GM23338 (cell line): ENCODE data around the gene NCAN. TPM values are rescaled to one million over a fixed set of nuclear protein-coding genes. Genes with fewer than 3 reads are reported as not detected.

Experiments used
- ATAC-seq: fragments of 200-7000 bp; cut with Tn5 transposase; 3 replicates; pipeline ENCODE4 v1.9.1; 2020
- DNase-seq: peaks from one replicate; pipeline ENCODE4 v3.0.0-alpha.2; 2015; ENCODE audit warnings: low spot score
- H2AFZ ChIP-seq: fragments of 200-600 bp; sonication (generic); 2 replicates; pipeline ENCODE4 v1.8.0; 2016; ENCODE audit warnings: antibody characterized with exemption, mild to moderate bottlenecking, moderate library complexity
- H3F3A ChIP-seq: fragments of 200-600 bp; sonication (generic); replicated peaks from 2 replicates; pipeline ENCODE4 v1.8.0; 2017; ENCODE audit warnings: antibody characterized with exemption, mixed run types, low read depth
- H3K27ac ChIP-seq: fragments of 200-600 bp; sonication (generic); 2 replicates; pipeline ENCODE4 v1.6.1; 2016; ENCODE audit warnings: low read depth
- H3K27me3 ChIP-seq: fragments of 200-600 bp; sonication (generic); 2 replicates; pipeline ENCODE4 v1.8.0; 2016; ENCODE audit warnings: mild to moderate bottlenecking, mixed run types, moderate library complexity; ENCODE audit not compliant: insufficient read depth
- H3K36me3 ChIP-seq: fragments of 200-600 bp; sonication (generic); 2 replicates; pipeline ENCODE4 v1.8.0; 2016; ENCODE audit warnings: mild to moderate bottlenecking; ENCODE audit not compliant: insufficient read depth
- H3K4me1 ChIP-seq: fragments of 200-600 bp; sonication (generic); 2 replicates; pipeline ENCODE4 v1.8.0; 2016; ENCODE audit warnings: mild to moderate bottlenecking, moderate library complexity; ENCODE audit not compliant: insufficient read depth
- H3K4me2 ChIP-seq: fragments of 200-600 bp; sonication (generic); 2 replicates; pipeline ENCODE4 v1.7.1; 2017; ENCODE audit warnings: mixed run types
- H3K4me3 ChIP-seq: fragments of 200-600 bp; sonication (generic); 2 replicates; pipeline ENCODE4 v1.6.1; 2016; ENCODE audit warnings: mixed run types
- H3K79me2 ChIP-seq: fragments of 200-600 bp; sonication (generic); replicated peaks from 2 replicates; pipeline ENCODE4 v1.8.0; 2017; ENCODE audit warnings: mild to moderate bottlenecking; ENCODE audit not compliant: insufficient read depth
- H3K9me2 ChIP-seq: fragments of 200-600 bp; sonication (generic); 2 replicates; pipeline ENCODE4 v1.8.0; 2017; ENCODE audit not compliant: insufficient read depth
- H4K20me1 ChIP-seq: fragments of 200-600 bp; sonication (generic); replicated peaks from 2 replicates; pipeline ENCODE4 v1.8.0; 2017; ENCODE audit warnings: mild to moderate bottlenecking; ENCODE audit not compliant: insufficient read depth
- H3K27ac Mint-ChIP-seq: 2 replicates; pipeline ENCODE4 v1.8.0; 2020; ENCODE audit warnings: inconsistent platforms, mild to moderate bottlenecking, moderate library complexity, mixed read lengths
- H3K27me3 Mint-ChIP-seq: 3 replicates; pipeline ENCODE4 v1.8.0; 2022; ENCODE audit warnings: low read depth, mild to moderate bottlenecking, moderate library complexity, mixed read lengths, inconsistent platforms; ENCODE audit not compliant: insufficient read depth, poor library complexity
- H3K36me3 Mint-ChIP-seq: 3 replicates; pipeline ENCODE4 v1.8.0; 2021; ENCODE audit warnings: low read depth, mild to moderate bottlenecking, inconsistent platforms, moderate library complexity, mixed read lengths
- H3K4me1 Mint-ChIP-seq: 3 replicates; pipeline ENCODE4 v1.8.0; 2020; ENCODE audit warnings: mild to moderate bottlenecking, inconsistent platforms, mixed read lengths
- H3K4me3 Mint-ChIP-seq: 3 replicates; pipeline ENCODE4 v1.8.0; 2021; ENCODE audit warnings: moderate library complexity, mild to moderate bottlenecking, inconsistent platforms, mixed read lengths
- H3K9me3 Mint-ChIP-seq: 3 replicates; pipeline ENCODE4 v1.8.0; 2020; ENCODE audit warnings: moderate library complexity, mild to moderate bottlenecking, inconsistent platforms, mixed read lengths
- CREB1 ChIP-seq: fragments of 250-450 bp; sonication (Bioruptor Pico); IDR thresholded peaks from 2 replicates; pipeline ENCODE4 v1.5.0; 2020; ENCODE audit warnings: low read depth, mild to moderate bottlenecking, moderate library complexity
- ETS1 ChIP-seq: IDR thresholded peaks from 2 replicates; pipeline ENCODE4 v1.6.1; 2016; ENCODE audit warnings: antibody characterized with exemption
- EZH2 ChIP-seq: fragments of 200-600 bp; sonication (generic); IDR thresholded peaks from one replicate; pipeline ENCODE4 v1.8.0; 2017; ENCODE audit warnings: antibody characterized with exemption, mild to moderate bottlenecking, low read depth; ENCODE audit not compliant: unreplicated experiment
- EZH2phosphoT487 ChIP-seq: fragments of 200-600 bp; sonication (generic); IDR thresholded peaks from one replicate; pipeline ENCODE4 v1.8.1; 2018; ENCODE audit warnings: antibody characterized with exemption; ENCODE audit not compliant: unreplicated experiment
- JUNB ChIP-seq: IDR thresholded peaks from one replicate; pipeline ENCODE4 v1.6.1; 2016; ENCODE audit warnings: antibody characterized with exemption; ENCODE audit not compliant: unreplicated experiment
- NANOG ChIP-seq: IDR thresholded peaks from 2 replicates; pipeline ENCODE4 v1.6.1; 2016; ENCODE audit warnings: antibody characterized with exemption, borderline replicate concordance
- POLR2AphosphoS5 ChIP-seq: IDR thresholded peaks from 2 replicates; pipeline ENCODE4 v1.6.1; 2016; ENCODE audit warnings: antibody characterized with exemption, low read depth
- REST ChIP-seq: IDR thresholded peaks from one replicate; pipeline ENCODE4 v1.6.1; 2018; ENCODE audit warnings: antibody characterized with exemption; ENCODE audit not compliant: unreplicated experiment
- STAT1 ChIP-seq: IDR thresholded peaks from one replicate; pipeline ENCODE4 v1.6.1; 2016; ENCODE audit warnings: antibody characterized with exemption; ENCODE audit not compliant: unreplicated experiment
- ZNF114 ChIP-seq: fragments of 250-450 bp; sonication (Bioruptor Pico); IDR thresholded peaks from 2 replicates; pipeline ENCODE4 v1.5.0; 2020; ENCODE audit warnings: mild to moderate bottlenecking, moderate library complexity
- ZNF331 ChIP-seq: fragments of 250-450 bp; sonication (Bioruptor Pico); IDR thresholded peaks from 2 replicates; pipeline ENCODE4 v1.5.0; 2020; ENCODE audit warnings: low read depth, mild to moderate bottlenecking, moderate library complexity
- ZNF462 ChIP-seq: fragments of 250-450 bp; sonication (Bioruptor Pico); IDR thresholded peaks from 2 replicates; pipeline ENCODE4 v1.5.0; 2020; ENCODE audit warnings: mild to moderate bottlenecking, moderate library complexity
- polyA plus RNA-seq: library from polyadenylated mRNA; unstranded; fragments of >200 nt; fragmentation: Nextera tagmentation; extraction: Ambion mirVana; gene quantifications from 2 replicates; pipeline ENCODE4 v1.2.1, GENCODE V29; 2016
- total RNA-seq: library from RNA; depleted of rRNA; stranded (reverse); fragments of >200 nt; shearing (Covaris generic); gene quantifications from 2 replicates; pipeline ENCODE4 v1.2.3, GENCODE V29; 2014

NCAN gene
- total and polyA plus RNA-seq, 2 experiments from 2014 or later, result 1.8 to 9.4 TPM

GRCh38 chr19:19267305-19267704 is 55.5 kb downstream of the NCAN start:
- no peak overlapping the region for H3K27ac ChIP-seq
- H3K4me1 ChIP-seq, result peaks cover 8% of the 10 kb centered on the region
- no peaks in the 10 kb centered on the region for H3K36me3 ChIP-seq
- no peak overlapping the region; the same call in 2 of the 3 replicates for H3K4me3 Mint-ChIP-seq
- no peaks in the 10 kb centered on the region for H3K79me2 ChIP-seq
- peaks cover 32% of the 10 kb centered on the region for H3K27me3 Mint-ChIP-seq
- no peak overlapping the region for H3K4me2 ChIP-seq
- peaks cover 10% of the 10 kb centered on the region for H3K4me1 Mint-ChIP-seq
- H3K27me3 ChIP-seq, result peaks cover 19% of the 10 kb centered on the region
- no peaks in the 10 kb centered on the region for H3K9me3 Mint-ChIP-seq
- TF ChIP-seq EZH2phosphoT487, result no peak
- TF ChIP-seq EZH2, result no peak
- no peak for TF ChIP-seq ZNF114 (CRISPR knock-in tag)
- no peak for TF ChIP-seq POLR2AphosphoS5
- no peak for TF ChIP-seq JUNB
- no peak for TF ChIP-seq ZNF331 (CRISPR knock-in tag)
- TF ChIP-seq ZNF462 (CRISPR knock-in tag), result no peak
- no peak for TF ChIP-seq ETS1
- no peak for TF ChIP-seq REST
- no peak for TF ChIP-seq CREB1 (CRISPR knock-in tag)
- TF ChIP-seq NANOG, result no peak
- no peak for TF ChIP-seq STAT1
- peaks cover 2% of the 10 kb centered on the region; the same call in 1 of the 2 replicates for H3F3A ChIP-seq
- no peaks in the 10 kb centered on the region for H4K20me1 ChIP-seq
- H3K36me3 Mint-ChIP-seq, result no peaks in the 10 kb centered on the region; the same call in 2 of the 3 replicates
- no peak overlapping the region for H2AFZ ChIP-seq
- no peak for ATAC-seq
- no peak for DNase-seq
- H3K27ac Mint-ChIP-seq, result no peak overlapping the region
- no peak overlapping the region for H3K4me3 ChIP-seq
- no peaks in the 10 kb centered on the region for H3K9me2 ChIP-seq
